ENCODE measurements around the gene EYS. TPM values are rescaled to one million over a fixed set of nuclear protein-coding genes. Genes with fewer than 3 reads are reported as not detected.

EYS gene
- total and polyA plus RNA-seq, 8 donors, result 0.03 to 0.25 (median 0.13) TPM

DNA sequence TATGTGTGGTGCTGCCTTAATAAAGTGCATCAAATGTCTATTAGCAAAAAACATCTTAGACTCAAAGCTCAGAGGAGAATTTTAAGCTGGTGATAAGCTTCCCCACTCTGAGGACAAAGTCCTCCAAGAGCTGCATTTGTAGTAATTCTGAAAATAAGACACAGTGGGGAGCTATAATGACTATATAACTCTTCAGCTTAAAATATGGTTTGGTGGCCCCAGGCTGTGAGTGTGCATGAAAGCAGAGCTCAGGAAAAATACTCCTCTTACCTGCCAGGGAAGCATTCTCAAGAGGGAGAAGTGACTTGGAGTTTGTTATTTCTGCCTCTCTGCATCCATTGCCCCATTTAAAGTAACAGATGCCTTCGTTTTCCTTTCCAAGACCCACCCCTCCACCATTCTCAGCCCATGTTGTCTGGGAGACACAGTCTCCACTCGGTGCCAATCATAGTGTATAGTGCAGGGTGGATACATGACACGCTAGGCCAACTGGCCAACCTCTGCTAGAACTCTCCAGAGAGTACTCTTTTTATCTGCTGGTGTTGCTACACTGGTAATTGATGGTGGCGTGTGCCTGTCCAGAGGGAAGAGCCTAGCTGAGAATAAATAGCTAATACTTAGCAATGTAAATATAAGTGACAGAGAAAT is 1842.2 kb downstream of the EYS start:
- DNase-seq, result no peak
- WGBS, 2 donors, result 66 to 73% methylated on average over 4 of the region's 4 CpGs
- H3K9me3 ChIP-seq, result no peaks in the 10 kb centered on the region
- intact Hi-C loops (cut with DNase I), result no loop called here
- no peaks in the 10 kb centered on the region for H3K27me3 ChIP-seq
- no peak for ATAC-seq
- no peak for FAIRE-seq
- H3K4me1 ChIP-seq, result no peaks in the 10 kb centered on the region
- H3K27ac ChIP-seq, result no peak overlapping the region
- no peak overlapping the region for H3K4me3 ChIP-seq
- H3K36me3 ChIP-seq, result no peaks in the 10 kb centered on the region
- TF ChIP-seq, protein P1, sequence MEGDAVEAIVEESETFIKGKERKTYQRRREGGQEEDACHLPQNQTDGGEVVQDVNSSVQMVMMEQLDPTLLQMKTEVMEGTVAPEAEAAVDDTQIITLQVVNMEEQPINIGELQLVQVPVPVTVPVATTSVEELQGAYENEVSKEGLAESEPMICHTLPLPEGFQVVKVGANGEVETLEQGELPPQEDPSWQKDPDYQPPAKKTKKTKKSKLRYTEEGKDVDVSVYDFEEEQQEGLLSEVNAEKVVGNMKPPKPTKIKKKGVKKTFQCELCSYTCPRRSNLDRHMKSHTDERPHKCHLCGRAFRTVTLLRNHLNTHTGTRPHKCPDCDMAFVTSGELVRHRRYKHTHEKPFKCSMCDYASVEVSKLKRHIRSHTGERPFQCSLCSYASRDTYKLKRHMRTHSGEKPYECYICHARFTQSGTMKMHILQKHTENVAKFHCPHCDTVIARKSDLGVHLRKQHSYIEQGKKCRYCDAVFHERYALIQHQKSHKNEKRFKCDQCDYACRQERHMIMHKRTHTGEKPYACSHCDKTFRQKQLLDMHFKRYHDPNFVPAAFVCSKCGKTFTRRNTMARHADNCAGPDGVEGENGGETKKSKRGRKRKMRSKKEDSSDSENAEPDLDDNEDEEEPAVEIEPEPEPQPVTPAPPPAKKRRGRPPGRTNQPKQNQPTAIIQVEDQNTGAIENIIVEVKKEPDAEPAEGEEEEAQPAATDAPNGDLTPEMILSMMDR (IDR thresholded peaks at IDR 0.05), result no peak

DNA sequence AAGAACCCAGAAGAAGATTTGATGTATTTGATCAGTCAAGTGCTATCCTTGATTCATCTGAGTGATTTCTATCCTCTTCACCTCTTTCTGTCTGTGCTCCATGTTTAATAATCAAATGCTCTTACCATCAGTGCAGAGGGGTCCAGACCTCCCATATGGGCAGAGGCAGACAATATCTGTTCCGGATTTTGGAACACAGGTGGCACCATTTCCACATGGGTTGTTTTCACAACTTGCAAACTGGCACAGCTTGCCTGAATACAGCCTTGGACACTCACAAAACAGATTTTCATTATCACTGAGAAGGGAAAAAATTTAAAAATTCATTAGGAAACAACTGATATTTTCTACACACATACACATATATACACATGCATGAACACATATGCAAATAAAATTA is 1843.0 kb downstream of the EYS start:
- H3K36me3 ChIP-seq, result no peaks in the 10 kb centered on the region

DNA sequence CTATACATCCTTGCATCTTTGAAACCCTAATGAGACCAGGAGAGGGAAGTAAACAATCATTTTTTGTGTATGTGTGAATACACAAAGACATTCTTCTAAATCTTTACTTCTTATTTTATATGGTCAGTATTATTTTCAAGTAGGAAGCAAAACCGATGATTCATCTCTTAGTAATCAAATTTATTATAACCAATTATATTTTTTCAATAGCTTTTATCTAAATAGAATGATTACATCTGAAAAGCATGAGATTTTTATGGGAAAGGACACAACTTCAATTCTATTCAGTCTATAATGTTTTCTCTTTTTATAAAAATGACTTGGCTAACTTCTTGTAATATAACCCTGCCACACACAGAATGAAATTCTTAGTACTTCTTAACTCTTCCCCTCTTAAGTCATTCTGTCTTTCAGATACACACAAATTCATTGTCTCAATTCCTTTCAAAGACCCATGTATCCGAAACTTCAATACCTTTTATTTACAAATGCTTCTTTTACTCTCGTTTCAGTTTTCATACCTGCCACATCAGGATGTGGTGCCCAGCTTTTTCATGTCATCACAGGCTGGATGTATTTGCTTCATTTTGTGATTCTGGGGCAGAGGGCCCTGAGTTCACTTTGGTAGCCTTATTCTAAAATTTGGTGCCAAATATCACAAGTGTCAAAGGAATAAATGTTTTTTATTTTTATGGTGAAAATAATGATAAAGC is 1844.4 kb downstream of the EYS start:
- H3K9me3 ChIP-seq, result no peaks in the 10 kb centered on the region
- WGBS, 2 donors, result 67 to 68% methylated on average over 3 of the region's 3 CpGs
- no peak for ATAC-seq
- H3K27ac ChIP-seq, result no peak overlapping the region
- DNase-seq, result no peak
- no peak for FAIRE-seq
- no peaks in the 10 kb centered on the region for H3K27me3 ChIP-seq
- H3K4me1 ChIP-seq, result no peaks in the 10 kb centered on the region
- intact Hi-C loops (cut with DNase I), result no loop called here
- H3K36me3 ChIP-seq, result no peaks in the 10 kb centered on the region
- TF ChIP-seq, protein P1 (IDR thresholded peaks at IDR 0.05), result no peak
- H3K4me3 ChIP-seq, result no peak overlapping the region

More for the DNA sequence above, 1843.0 kb downstream of the EYS start:
- DNase-seq (no peak), FAIRE-seq (no peak), ATAC-seq (no peak)
- no peaks in the 10 kb centered on the region for H3K4me1 ChIP-seq
- TF ChIP-seq, protein P1 (IDR thresholded peaks at IDR 0.05), result no peak
- no peaks in the 10 kb centered on the region for H3K9me3 ChIP-seq
- no peak overlapping the region for H3K4me3 ChIP-seq
- no peak overlapping the region for H3K27ac ChIP-seq
- no peaks in the 10 kb centered on the region for H3K27me3 ChIP-seq
- intact Hi-C loops (cut with DNase I), result no loop called here
- 47 to 50% methylated on average over 1 of the region's 1 CpG for WGBS, 2 donors

DNA sequence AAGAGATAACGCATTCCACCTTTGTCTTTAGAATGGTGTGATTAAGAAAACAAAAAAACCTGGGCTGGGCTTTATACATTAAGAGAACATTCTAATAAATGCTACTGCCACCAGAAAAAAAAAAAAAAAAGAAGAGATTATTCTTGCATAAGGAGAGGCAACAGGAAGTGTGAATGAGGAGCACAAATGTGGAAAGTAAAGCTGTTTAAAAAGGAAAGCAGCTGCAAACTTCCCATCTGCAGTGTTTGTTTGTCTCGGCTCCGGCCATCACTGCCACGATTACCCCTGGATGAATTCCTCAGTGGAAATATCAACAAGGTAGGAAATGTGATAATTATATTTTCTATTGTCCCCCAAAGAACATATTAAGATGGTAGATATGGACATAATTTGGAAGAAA is 1847.5 kb downstream of the EYS start:
- peaks cover 0 to 5% (median 5%) of the 10 kb centered on the region in 3 donors for H3K4me1 ChIP-seq
- intact Hi-C loops (cut with DNase I), result no loop called here
- no peak overlapping the region for H3K27ac ChIP-seq
- H3K9me3 ChIP-seq, result no peaks in the 10 kb centered on the region
- no peaks in the 10 kb centered on the region for H3K27me3 ChIP-seq
- no peak overlapping the region for H3K4me3 ChIP-seq
- ATAC-seq (peak in 1 of 4 donors; percentile 46), DNase-seq (no peak), FAIRE-seq (no peak)
- 24 to 35% methylated on average over 4 of the region's 4 CpGs for WGBS, 2 donors
- TF ChIP-seq, protein P1 (IDR thresholded peaks at IDR 0.05), result no peak
- H3K36me3 ChIP-seq, result no peaks in the 10 kb centered on the region

DNA sequence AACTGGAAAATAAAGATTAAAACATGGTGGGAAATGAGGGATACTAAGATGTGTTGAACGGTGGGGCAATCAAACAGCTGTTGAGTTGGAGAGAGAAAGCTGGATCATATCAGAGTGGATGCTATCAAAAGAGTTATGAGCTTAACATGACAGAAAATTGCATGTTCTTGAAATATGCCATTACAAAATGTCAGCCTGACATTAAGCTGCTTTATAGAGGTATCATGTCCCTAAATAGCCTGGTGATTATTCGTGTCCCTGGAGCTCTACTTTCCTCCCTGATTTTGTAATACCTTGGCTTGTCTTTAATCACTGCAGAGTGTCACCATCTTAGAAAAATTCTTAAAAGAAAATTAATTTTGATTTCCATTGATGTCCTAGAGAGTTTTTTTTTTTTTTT is 1848.3 kb downstream of the EYS start:
- no peak for FAIRE-seq
- Histone ChIP-seq H3K27ac (no peak overlapping the region), H3K4me3 (no peak overlapping the region), H3K27me3 (no peaks in the 10 kb centered on the region), H3K4me1 (peaks cover 0 to 5% (median 5%) of the 10 kb centered on the region in 3 donors), H3K36me3 (no peaks in the 10 kb centered on the region), H3K9me3 (no peaks in the 10 kb centered on the region)
- ATAC-seq, result no peak
- intact Hi-C loops (cut with DNase I), result no loop called here
- no peak for DNase-seq
- TF ChIP-seq, protein P1 (IDR thresholded peaks at IDR 0.05), result no peak
- 81 to 93% methylated on average over 2 of the region's 2 CpGs for WGBS, 2 donors
